MG63 (cell line): Measurements from ENCODE around the gene U2AF2. TPM values are rescaled to one million over a fixed set of nuclear protein-coding genes. Genes with fewer than 3 reads are reported as not detected.

Source experiments
- DNase-seq: peaks from one replicate; pipeline ENCODE4 v3.0.0-alpha.2; 2020
- H3K27me3 ChIP-seq: fragments of 250-450 bp; sonication (Bioruptor Pico); 2 replicates; pipeline ENCODE4 v1.5.1; 2020; ENCODE audit warnings: mild to moderate bottlenecking, moderate library complexity
- H3K36me3 ChIP-seq: fragments of 250-450 bp; sonication (Bioruptor Pico); 2 replicates; pipeline ENCODE4 v1.5.1; 2020; ENCODE audit warnings: mild to moderate bottlenecking, moderate library complexity
- H3K4me3 ChIP-seq: fragments of 250-450 bp; sonication (Bioruptor Pico); 2 replicates; pipeline ENCODE4 v1.5.1; 2020; ENCODE audit warnings: mild to moderate bottlenecking, moderate library complexity
- H3K9me3 ChIP-seq: fragments of 250-450 bp; sonication (Bioruptor Pico); 2 replicates; pipeline ENCODE4 v1.5.1; 2020; ENCODE audit warnings: mild to moderate bottlenecking, moderate library complexity
- total RNA-seq: library from RNA; depleted of rRNA; stranded (reverse); fragments of >200 nt; shearing (Covaris generic); gene quantifications from 2 replicates; pipeline ENCODE4 v1.2.3, GENCODE V29; 2014; ENCODE audit warnings: low replicate concordance; rRNA removed

The U2AF2 gene
- total RNA-seq: 128 and 226 TPM in 2 replicates

GRCh38 chr19:55654868-55655647, at the start of gene U2AF2:
Gene U2AF2 (plus strand): TSS chr19:55655035. CDS start chr19:55655105, 70 bp downstream.
- Histone ChIP-seq H3K36me3 (peaks cover 43% of the 10 kb centered on the region), H3K27me3 (no peaks in the 10 kb centered on the region), H3K4me3 (peak within 1 kb of the TSS; percentile 72), H3K9me3 (no peaks in the 10 kb centered on the region)
- peak; percentile 93 for DNase-seq

GRCh38 chr19:55605207-55605636, 49.6 kb upstream of the U2AF2 start:
- no peaks in the 10 kb centered on the region for H3K27me3 ChIP-seq
- H3K9me3 ChIP-seq: peaks cover 7% of the 10 kb centered on the region; the same call in 1 of the 2 replicates
- DNase-seq: peak; percentile 99
- H3K36me3 ChIP-seq: peaks cover 27% of the 10 kb centered on the region
- peak overlapping the region; percentile 80 for H3K4me3 ChIP-seq

- peak within 1 kb of the TSS; percentile 80 for H3K4me3 ChIP-seq
- peak; percentile 81 for DNase-seq
- H3K36me3 ChIP-seq: peaks cover 33% of the 10 kb centered on the region
- peaks cover 7% of the 10 kb centered on the region; the same call in 1 of the 2 replicates for H3K9me3 ChIP-seq
- no peaks in the 10 kb centered on the region for H3K27me3 ChIP-seq
Measured at GRCh38 chr19:55605637-55606470, 49.0 kb upstream of the U2AF2 start, which contains the start of gene ZNF865. Gene ZNF865 (plus strand): TSS chr19:55605647. CDS start chr19:55613619, 7,972 bp downstream.

- H3K36me3 ChIP-seq: peaks cover 34% of the 10 kb centered on the region
- H3K9me3 ChIP-seq: peaks cover 7% of the 10 kb centered on the region; the same call in 1 of the 2 replicates
- H3K4me3 ChIP-seq: peak overlapping the region; percentile 80
- no peak for DNase-seq
- H3K27me3 ChIP-seq: no peaks in the 10 kb centered on the region
Measured at GRCh38 chr19:55606471-55606787, 48.4 kb upstream of the U2AF2 start.

- Histone ChIP-seq H3K4me3 (peak overlapping the region; percentile 80), H3K27me3 (no peaks in the 10 kb centered on the region), H3K36me3 (peaks cover 34% of the 10 kb centered on the region), H3K9me3 (peaks cover 7% of the 10 kb centered on the region; the same call in 1 of the 2 replicates)
- no peak for DNase-seq
Measured at GRCh38 chr19:55606817-55607216, 48.0 kb upstream of the U2AF2 start.

GRCh38 chr19:55609326-55609725, 45.5 kb upstream of the U2AF2 start:
- H3K9me3 ChIP-seq: peaks cover 7% of the 10 kb centered on the region; the same call in 1 of the 2 replicates
- no peaks in the 10 kb centered on the region for H3K27me3 ChIP-seq
- peaks cover 37% of the 10 kb centered on the region for H3K36me3 ChIP-seq
- DNase-seq: no peak
- no peak overlapping the region for H3K4me3 ChIP-seq

GRCh38 chr19:55611300-55611982, 43.4 kb upstream of the U2AF2 start:
- Histone ChIP-seq H3K9me3 (peaks cover 7% of the 10 kb centered on the region; the same call in 1 of the 2 replicates), H3K4me3 (no peak overlapping the region), H3K36me3 (peaks cover 46% of the 10 kb centered on the region), H3K27me3 (no peaks in the 10 kb centered on the region)
- no peak for DNase-seq

- no peak for DNase-seq
- H3K9me3 ChIP-seq: peaks cover 7% of the 10 kb centered on the region; the same call in 1 of the 2 replicates
- no peaks in the 10 kb centered on the region for H3K27me3 ChIP-seq
- H3K4me3 ChIP-seq: no peak overlapping the region
- peaks cover 43% of the 10 kb centered on the region for H3K36me3 ChIP-seq
Measured at GRCh38 chr19:55611983-55612645, 42.7 kb upstream of the U2AF2 start.

- peaks cover 53% of the 10 kb centered on the region for H3K36me3 ChIP-seq
- no peak for DNase-seq
Measured at GRCh38 chr19:55613396-55613795, 41.4 kb upstream of the U2AF2 start.

GRCh38 chr19:55613930-55614710, 40.7 kb upstream of the U2AF2 start:
- H3K9me3 ChIP-seq: peaks cover 7% of the 10 kb centered on the region; the same call in 1 of the 2 replicates
- no peaks in the 10 kb centered on the region for H3K27me3 ChIP-seq
- peaks cover 45% of the 10 kb centered on the region for H3K36me3 ChIP-seq
- no peak overlapping the region for H3K4me3 ChIP-seq
- no peak for DNase-seq

More at GRCh38 chr19:55613396-55613795, 41.4 kb upstream of the U2AF2 start:
- Histone ChIP-seq H3K9me3 (peaks cover 7% of the 10 kb centered on the region; the same call in 1 of the 2 replicates), H3K27me3 (no peaks in the 10 kb centered on the region), H3K4me3 (no peak overlapping the region)

- Histone ChIP-seq H3K4me3 (no peak overlapping the region), H3K36me3 (peaks cover 37% of the 10 kb centered on the region), H3K27me3 (no peaks in the 10 kb centered on the region), H3K9me3 (peaks cover 1% of the 10 kb centered on the region; the same call in 1 of the 2 replicates)
- no peak for DNase-seq
Measured at GRCh38 chr19:55614711-55615542, 39.9 kb upstream of the U2AF2 start.

GRCh38 chr19:55615543-55616394, 39.1 kb upstream of the U2AF2 start:
- DNase-seq: no peak
- peaks cover 33% of the 10 kb centered on the region for H3K36me3 ChIP-seq
- no peaks in the 10 kb centered on the region for H3K27me3 ChIP-seq
- no peaks in the 10 kb centered on the region for H3K9me3 ChIP-seq
- no peak overlapping the region for H3K4me3 ChIP-seq

GRCh38 chr19:55616395-55616875, 38.4 kb upstream of the U2AF2 start:
- peaks cover 31% of the 10 kb centered on the region for H3K36me3 ChIP-seq
- no peak overlapping the region for H3K4me3 ChIP-seq
- no peaks in the 10 kb centered on the region for H3K27me3 ChIP-seq
- DNase-seq: no peak
- no peaks in the 10 kb centered on the region for H3K9me3 ChIP-seq

GRCh38 chr19:55617426-55617825, 37.4 kb upstream of the U2AF2 start:
- no peaks in the 10 kb centered on the region for H3K27me3 ChIP-seq
- H3K4me3 ChIP-seq: no peak overlapping the region
- H3K9me3 ChIP-seq: no peaks in the 10 kb centered on the region
- H3K36me3 ChIP-seq: peaks cover 33% of the 10 kb centered on the region
- no peak for DNase-seq
